Astrocyte (in vitro differentiated cells and primary cell): ENCODE measurements around the gene PTPRT.

Source experiments
- EZH2 ChIP-seq: IDR thresholded peaks from 2 replicates; pipeline ENCODE4 v1.6.1; 2012; ENCODE audit warnings: mild to moderate bottlenecking, low read length, inconsistent platforms; ENCODE audit not compliant: insufficient read depth
- TF ChIP-seq, protein P1 (sequence below): IDR thresholded peaks from 2 replicates; pipeline ENCODE4 v1.5.1; 2011; ENCODE audit warnings: low read depth, mild to moderate bottlenecking, inconsistent platforms, low read length, moderate library complexity; ENCODE audit not compliant: insufficient read depth

- TF ChIP-seq, protein P1, sequence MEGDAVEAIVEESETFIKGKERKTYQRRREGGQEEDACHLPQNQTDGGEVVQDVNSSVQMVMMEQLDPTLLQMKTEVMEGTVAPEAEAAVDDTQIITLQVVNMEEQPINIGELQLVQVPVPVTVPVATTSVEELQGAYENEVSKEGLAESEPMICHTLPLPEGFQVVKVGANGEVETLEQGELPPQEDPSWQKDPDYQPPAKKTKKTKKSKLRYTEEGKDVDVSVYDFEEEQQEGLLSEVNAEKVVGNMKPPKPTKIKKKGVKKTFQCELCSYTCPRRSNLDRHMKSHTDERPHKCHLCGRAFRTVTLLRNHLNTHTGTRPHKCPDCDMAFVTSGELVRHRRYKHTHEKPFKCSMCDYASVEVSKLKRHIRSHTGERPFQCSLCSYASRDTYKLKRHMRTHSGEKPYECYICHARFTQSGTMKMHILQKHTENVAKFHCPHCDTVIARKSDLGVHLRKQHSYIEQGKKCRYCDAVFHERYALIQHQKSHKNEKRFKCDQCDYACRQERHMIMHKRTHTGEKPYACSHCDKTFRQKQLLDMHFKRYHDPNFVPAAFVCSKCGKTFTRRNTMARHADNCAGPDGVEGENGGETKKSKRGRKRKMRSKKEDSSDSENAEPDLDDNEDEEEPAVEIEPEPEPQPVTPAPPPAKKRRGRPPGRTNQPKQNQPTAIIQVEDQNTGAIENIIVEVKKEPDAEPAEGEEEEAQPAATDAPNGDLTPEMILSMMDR: no peak
- TF ChIP-seq EZH2: no peak
These were observed 759.1 kb downstream of the PTPRT start for GRCh38 chr20:42430598-42430997.
